RCC 7860 (cell line): Measurements from ENCODE around the gene FAM13A.
A peak's percentile ranks its signal among the peaks of the same experiment; 100 is the strongest.
"Not testable (repeated sequence)": the region's sequence is repeated elsewhere in the genome, so short reads cannot be mapped to it uniquely, and the experiment has no call there.

Source experiments
- DNase-seq: peaks from one replicate; pipeline ENCODE4 v3.0.0-alpha.2; 2015; ENCODE audit warnings: low spot score
- FAIRE-seq: peaks from 2 replicates; lab custom pipeline; 2012; peaks lifted over from hg19 to GRCh38; lab: Jason Lieb, UNC

Gene FAM13A

DNA sequence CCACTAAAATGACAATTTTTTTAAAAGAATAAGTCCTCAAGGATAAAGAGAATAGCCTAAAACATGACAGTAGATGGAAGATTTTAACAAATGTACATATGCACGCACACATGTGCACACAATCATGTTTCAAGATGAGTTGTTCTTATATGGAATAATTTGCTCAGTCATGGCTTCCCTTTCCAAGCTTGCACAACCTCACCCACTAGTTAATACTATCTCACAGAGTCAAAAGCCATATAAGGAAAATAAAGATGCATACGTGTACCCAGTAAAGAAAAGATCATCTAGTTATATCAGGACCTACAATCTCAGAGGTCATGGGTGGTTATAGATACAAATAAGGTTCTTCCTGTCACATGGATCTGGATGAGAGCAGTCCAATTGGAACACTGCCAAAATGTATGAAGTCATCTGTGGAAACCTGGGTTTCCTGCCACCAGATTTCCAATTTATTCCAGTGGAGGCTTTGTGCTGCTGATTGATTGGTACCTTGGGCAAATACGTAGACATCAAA lies 56.1 kb downstream of the FAM13A start:
- FAIRE-seq (no peak), DNase-seq (peak; percentile 58)

GRCh38 chr4:89000382-89000781 lies 56.6 kb downstream of the FAM13A start:
- no peak for DNase-seq
- no peak for FAIRE-seq

DNA sequence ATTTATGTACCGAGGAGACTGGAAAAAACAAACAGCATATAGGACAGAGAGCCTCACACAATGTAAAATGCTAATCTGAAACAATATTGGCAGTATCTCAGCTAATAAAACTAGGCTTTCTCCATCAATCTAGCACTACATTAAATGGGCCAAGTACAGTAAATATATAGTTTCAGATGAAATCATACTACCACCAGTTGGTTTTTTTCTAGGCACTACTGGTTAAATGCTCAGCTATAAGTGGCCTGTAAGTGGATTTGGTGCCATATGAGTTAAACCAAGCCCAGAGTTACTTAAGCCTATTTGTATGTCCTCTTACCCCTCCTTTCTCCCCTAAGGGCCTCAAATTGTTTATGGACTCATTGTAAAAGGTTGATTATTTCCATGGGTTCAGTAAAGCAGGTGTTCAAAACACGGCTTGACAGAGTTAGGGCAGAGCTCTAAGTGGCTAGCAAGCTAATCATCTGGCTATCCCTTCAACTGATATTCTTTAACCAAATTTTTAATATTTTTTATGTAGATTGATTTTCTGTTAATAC lies 57.5 kb downstream of the FAM13A start:
- DNase-seq = no peak
- FAIRE-seq = no peak

DNA sequence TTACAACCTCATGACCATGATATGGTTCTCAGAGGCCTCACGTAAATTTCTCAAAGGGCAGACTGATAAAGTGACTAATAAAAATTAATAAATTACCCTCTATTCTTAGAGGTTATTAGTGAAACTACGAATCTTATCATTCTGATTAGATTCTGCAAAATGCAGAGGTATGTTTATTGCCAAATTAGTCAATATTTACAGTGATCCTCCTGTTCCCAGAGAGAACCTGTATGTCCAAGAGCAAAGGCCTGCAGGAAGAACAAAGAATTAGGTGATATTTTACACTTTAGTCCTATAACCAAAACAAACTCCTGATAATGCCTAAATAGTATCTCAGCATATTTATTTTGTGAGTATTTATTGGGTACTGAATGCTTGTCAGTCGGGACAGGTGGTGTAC lies 58.1 kb downstream of the FAM13A start:
- no peak for DNase-seq
- no peak for FAIRE-seq

DNA sequence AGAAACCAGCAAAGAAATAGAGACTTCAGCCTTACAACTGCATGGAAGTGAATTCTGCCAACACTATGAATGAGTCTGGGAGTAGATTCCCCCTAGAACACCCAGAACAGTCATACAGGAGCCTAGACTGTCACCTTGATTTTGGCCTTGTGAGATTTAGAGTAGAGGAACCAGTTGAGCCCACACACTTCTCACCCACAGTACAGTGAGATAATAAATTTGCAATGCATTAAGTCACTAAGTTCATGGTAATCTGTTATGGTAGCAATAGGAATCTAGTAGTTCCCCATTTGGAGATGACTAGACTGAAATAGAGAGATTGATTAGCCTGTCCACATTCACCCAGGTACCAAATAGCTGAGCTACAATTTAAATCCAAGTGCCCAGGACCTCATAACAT lies 59.0 kb downstream of the FAM13A start:
- DNase-seq (no peak), FAIRE-seq (no peak)

- FAIRE-seq = no peak
- DNase-seq = no peak
Observed at GRCh38 chr4:88995874-88996273, 61.1 kb downstream of the FAM13A start.

- not testable (repeated sequence) for FAIRE-seq, DNase-seq
Observed at GRCh38 chr4:88995257-88995656, 61.7 kb downstream of the FAM13A start.

- FAIRE-seq (no peak), DNase-seq (no peak)
Observed at GRCh38 chr4:88993246-88993645, 63.7 kb downstream of the FAM13A start.

DNA sequence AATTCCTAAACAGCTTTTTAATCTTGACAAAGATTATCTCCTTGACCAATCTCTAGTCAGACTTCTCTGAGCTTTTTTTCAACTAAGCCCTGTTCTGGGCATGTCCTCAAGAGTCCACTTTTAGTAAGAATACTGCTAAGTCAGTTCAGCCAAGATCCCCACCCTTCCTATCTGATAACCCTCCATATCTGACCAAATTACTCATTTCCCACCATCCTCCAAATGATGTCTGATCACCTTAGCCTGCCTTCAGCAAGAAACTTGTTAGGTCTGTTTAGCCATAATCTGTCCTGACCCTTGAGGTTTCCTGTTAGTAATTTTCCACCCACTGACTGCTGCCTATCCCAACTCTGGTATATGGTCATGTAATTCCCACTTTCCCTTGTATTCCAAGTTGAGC lies 65.2 kb downstream of the FAM13A start:
- no peak for FAIRE-seq

GRCh38 chr4:88989990-88990389 lies 67.0 kb downstream of the FAM13A start:
- no peak for DNase-seq
- FAIRE-seq = no peak

More for the DNA sequence above, 65.2 kb downstream of the FAM13A start:
- no peak for DNase-seq

- no peak for DNase-seq
Observed at GRCh38 chr4:88985088-88985773, 71.8 kb downstream of the FAM13A start.

GRCh38 chr4:88982757-88983156 lies 74.2 kb downstream of the FAM13A start:
- no peak for FAIRE-seq
- no peak for DNase-seq

More at GRCh38 chr4:88985088-88985773, 71.8 kb downstream of the FAM13A start:
- FAIRE-seq = no peak

DNA sequence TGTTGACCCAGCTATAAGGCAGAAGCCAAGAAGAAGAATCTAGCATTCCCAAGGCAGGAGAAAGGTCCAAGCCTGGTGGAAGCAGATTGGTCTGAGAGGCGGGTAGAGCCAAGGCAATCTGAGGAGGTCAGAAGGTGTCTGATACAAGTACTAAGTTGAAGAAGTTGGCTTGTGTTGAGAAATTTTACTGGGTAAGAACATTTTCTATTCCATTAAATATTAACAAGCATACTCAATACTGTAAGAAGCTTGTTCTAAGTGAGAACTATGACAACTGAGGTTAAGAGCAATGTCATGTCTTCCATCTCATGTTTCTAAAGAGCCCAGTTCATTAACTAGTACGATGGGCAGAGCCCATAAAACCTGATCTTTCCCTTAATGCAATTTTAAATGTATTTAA lies 75.0 kb downstream of the FAM13A start:
- DNase-seq = no peak
- no peak for FAIRE-seq

DNA sequence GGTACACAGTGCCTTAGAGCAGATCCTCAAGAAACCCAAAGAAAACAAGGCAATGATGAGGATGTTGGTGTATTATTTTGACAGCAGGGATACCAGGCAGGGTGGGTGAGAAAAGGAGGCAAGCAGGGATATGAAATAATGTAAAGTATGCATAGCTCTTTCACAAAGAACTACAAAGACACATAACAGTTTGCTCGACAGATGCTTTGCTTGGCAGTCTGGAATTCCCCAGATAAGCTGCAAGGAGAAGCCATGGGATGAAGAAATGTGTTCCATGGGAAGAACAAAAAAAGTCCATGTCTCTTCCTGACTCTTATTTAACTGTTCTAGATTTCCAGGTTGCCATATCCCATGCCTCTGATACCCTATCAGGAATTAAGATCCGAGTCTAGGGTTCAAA lies 75.4 kb downstream of the FAM13A start:
- DNase-seq (no peak), FAIRE-seq (no peak)

DNA sequence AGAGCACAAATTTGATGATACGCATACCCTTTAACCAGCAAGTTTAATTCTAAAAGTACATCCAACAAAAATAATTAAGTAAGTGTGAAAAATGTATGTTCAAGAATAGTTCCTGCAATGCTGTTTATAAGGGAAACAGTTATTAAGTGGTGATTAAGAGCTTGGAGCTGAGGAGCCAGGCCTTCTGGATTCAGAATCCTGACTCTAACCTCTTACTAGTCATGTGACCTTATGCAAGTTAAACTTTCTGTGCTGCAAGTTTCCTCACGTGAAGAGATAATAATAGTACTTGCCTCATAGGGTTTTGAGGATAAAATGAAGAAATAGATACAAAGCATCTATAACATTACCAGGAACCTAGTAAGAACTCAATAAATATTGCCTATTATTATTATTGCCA lies 77.7 kb downstream of the FAM13A start:
- FAIRE-seq (no peak), DNase-seq (no peak)

DNA sequence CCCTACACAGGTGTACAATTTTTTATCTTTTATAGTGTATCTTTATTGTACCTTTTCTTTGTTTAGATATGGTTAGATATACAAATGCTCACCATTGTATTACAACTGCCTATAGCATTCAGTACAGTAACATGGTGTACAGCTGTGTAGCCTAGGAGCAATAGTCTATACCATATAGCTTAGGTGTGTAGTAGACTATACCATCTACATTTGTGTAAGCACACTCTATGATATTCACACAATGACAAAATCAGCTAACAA lies 80.3 kb downstream of the FAM13A start:
- FAIRE-seq = no peak

GRCh38 chr4:88975958-88976774 lies 80.8 kb downstream of the FAM13A start:
- FAIRE-seq = no peak
- DNase-seq = no peak

More for the DNA sequence above, 80.3 kb downstream of the FAM13A start:
- DNase-seq = no peak

DNA sequence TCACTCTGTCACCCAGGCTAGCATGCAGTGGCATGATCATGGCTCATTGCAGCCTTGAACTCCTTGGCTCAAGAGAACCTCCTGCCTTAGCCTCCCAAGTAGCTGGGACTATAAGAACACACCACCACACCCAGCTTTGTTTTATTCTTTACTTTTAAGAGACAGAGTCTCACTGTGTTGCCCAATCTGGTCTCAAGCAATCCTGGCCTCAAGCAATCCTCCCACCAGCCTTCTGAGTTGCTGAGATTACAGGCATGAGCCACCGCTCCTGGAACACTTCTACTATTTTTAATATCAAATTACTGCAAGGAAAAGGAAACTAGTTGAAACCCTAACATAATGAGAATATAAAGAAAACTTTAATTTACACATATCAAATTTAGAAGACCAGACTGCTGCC lies 85.4 kb downstream of the FAM13A start:
- DNase-seq = no peak
- no peak for FAIRE-seq

DNA sequence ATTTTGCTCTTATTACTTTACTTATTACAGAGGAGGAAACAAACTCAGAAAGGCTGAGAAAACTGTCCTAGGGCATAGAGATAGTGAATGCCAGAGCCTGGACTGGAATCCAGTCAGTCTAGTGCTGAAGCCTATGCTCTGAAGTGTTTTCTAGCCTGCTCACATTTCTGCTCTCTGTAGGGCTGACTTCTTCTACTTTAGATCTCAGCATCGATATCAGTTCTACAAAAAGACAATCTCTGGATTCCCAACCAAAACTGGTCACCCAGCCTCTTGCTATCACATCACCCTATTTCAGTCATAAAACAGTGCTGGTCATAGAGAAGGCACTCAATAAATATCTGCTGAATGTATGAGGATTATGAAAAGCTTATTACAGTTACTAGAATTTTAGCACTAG lies 87.2 kb downstream of the FAM13A start:
- DNase-seq = no peak
- FAIRE-seq = no peak

GRCh38 chr4:88969271-88969670 lies 87.7 kb downstream of the FAM13A start:
- FAIRE-seq (no peak), DNase-seq (no peak)

DNA sequence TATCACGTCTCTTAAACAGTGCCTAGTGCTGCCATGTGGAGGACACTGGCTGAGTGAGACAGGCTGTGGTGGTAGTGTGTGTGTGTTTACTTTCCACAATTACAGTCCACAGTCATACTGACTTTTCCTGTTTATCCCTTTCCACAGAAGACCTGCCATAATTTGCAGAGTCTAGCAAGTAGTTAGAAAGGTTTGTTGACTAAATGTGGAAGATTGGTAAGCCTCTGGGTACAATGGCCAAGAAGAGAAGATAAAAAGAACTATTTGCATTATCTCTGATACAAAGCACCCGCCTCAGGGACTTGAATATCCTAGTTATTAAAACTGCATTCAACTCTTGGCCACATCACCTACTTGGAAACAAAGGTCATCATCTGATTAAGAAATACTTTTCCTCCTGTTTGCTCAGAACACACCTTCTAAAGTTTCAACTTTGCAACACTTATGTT lies 89.1 kb downstream of the FAM13A start:
- DNase-seq (no peak), FAIRE-seq (no peak)

DNA sequence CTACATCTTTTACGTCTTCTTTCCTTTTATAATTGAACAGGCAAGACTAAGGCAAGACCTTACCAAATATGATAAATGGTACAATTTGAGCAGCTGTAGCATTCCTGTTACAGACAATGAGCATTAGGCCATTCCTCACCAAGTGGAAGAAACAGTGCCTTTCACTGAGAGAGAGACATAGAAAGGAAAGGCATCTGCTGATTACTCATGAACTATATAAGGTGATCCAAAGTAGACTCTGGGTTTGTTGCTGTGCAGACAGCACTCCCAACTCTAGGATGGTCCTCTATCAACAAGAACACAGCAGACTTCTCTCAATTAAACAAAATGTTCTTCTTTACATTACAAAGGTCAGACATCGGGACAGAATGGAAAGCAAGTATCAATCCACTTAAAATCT lies 91.9 kb downstream of the FAM13A start:
- FAIRE-seq (no peak), DNase-seq (no peak)
